Lung (tissue), 12 donors: ENCODE data around the gene RAPGEF1. TPM values are rescaled to one million over a fixed set of nuclear protein-coding genes. Genes with fewer than 3 reads are reported as not detected.

ENCODE experiments used
- ATAC-seq: fragments of 200-7000 bp; cut with Tn5 transposase; one replicate; pipeline ENCODE4 v1.9.1; 2020; ENCODE audit warnings: moderate number of reproducible peaks; ENCODE audit not compliant: insufficient read depth, low FRiP score
- DNase-seq, 3 donors: peaks; one replicate each; pipeline ENCODE4 v3.0.0-alpha.2; 2013 to 2017
- H3K27ac ChIP-seq, 2 donors: one replicate each; pipeline ENCODE4 v1.5.1; 2013; ENCODE audit warnings: mild to moderate bottlenecking in 2 of 2, moderate library complexity in 2 of 2, control low read depth in 1 of 2, inconsistent platforms in 1 of 2, low read depth in 1 of 2, low read length in 1 of 2
- H3K27me3 ChIP-seq, 3 donors: one replicate each; pipeline ENCODE4 v1.5.1; 2013; ENCODE audit warnings: low read length in 2 of 3; ENCODE audit not compliant: control insufficient read depth in 3 of 3, insufficient read depth in 3 of 3
- H3K36me3 ChIP-seq, 4 donors: one replicate each; pipeline ENCODE4 v1.5.1; 2013; ENCODE audit warnings: low read length in 4 of 4, mild to moderate bottlenecking in 1 of 4, moderate library complexity in 1 of 4; ENCODE audit not compliant: control insufficient read depth in 4 of 4, insufficient read depth in 4 of 4
- H3K4me1 ChIP-seq, 5 donors: one replicate each; pipeline ENCODE4 v1.5.1; 2013; ENCODE audit warnings: low read length in 5 of 5, mild to moderate bottlenecking in 2 of 5, moderate library complexity in 1 of 5; ENCODE audit not compliant: control insufficient read depth in 5 of 5, insufficient read depth in 5 of 5
- H3K4me3 ChIP-seq: one replicate; pipeline ENCODE4 v1.5.1; 2013; ENCODE audit warnings: mild to moderate bottlenecking, control low read depth, moderate library complexity
- H3K9ac ChIP-seq, 2 donors: one replicate each; pipeline ENCODE4 v1.5.1; 2013; ENCODE audit warnings: low read length in 2 of 2, control low read depth in 1 of 2; ENCODE audit not compliant: insufficient read depth in 1 of 2
- H3K9me3 ChIP-seq, 4 donors: one replicate each; pipeline ENCODE4 v1.5.1; 2013; ENCODE audit warnings: low read length in 3 of 4, mild to moderate bottlenecking in 1 of 4, moderate library complexity in 1 of 4; ENCODE audit not compliant: control insufficient read depth in 4 of 4, insufficient read depth in 3 of 4
- CTCF ChIP-seq: IDR thresholded peaks from 2 replicates; pipeline ENCODE4 v1.5.1; 2012; ENCODE audit warnings: mild to moderate bottlenecking; ENCODE audit errors: control extremely low read depth, extremely low read depth
- WGBS, 2 donors: extraction: QIAGEN DNeasy Blood & Tissue Kit; methylation state at CpG; one replicate each; pipeline ENCODE4 v1.1.7; 2013; 5-methylcytosine and 5-hydroxymethylcytosine counted together
- polyA plus RNA-seq, 2 donors: library from polyadenylated mRNA; stranded (reverse); fragments of 200-250 nt; gene quantifications; one replicate each; pipeline ENCODE4 v1.2.1, GENCODE V29; 2013
- total RNA-seq, 2 donors: library from RNA; depleted of rRNA in 1 of 2; stranded (reverse); fragments of >200 nt in 1 of 2; gene quantifications; one replicate each; pipeline ENCODE4 v1.2.1, GENCODE V29; 2014 to 2021
- donor health status: control.
- donor health status: control.
- donor health status: Bipolar disorder and iron deficiency.
- donor health status: healthy.
- donor health status: DM: yes; HTN: yes; CAD: no.

The RAPGEF1 gene
- total and polyA plus RNA-seq, 4 donors: 38.9 to 134 (median 55.1) TPM

- ATAC-seq: peak; percentile 37
- H3K9ac ChIP-seq: peak overlapping the region in 1 of 2 donors; percentile 7
Observed at GRCh38 chr9:131732061-131732526, 7.8 kb downstream of the RAPGEF1 start.

GRCh38 chr9:131731644-131732043 is 8.2 kb downstream of the RAPGEF1 start:
- H3K9ac ChIP-seq: peak overlapping the region in 1 of 2 donors; percentile 7
- no peak for TF ChIP-seq CTCF
- no peak for ATAC-seq

More at GRCh38 chr9:131732061-131732526, 7.8 kb downstream of the RAPGEF1 start:
- Histone ChIP-seq H3K36me3 (no peaks in the 10 kb centered on the region), H3K27me3 (no peaks in the 10 kb centered on the region), H3K4me3 (no peak overlapping the region), H3K27ac (peak overlapping the region; percentile 27 to 88), H3K4me1 (peaks cover 21 to 54% (median 48%) of the 10 kb centered on the region in 5 donors), H3K9me3 (no peaks in the 10 kb centered on the region)
- WGBS, 2 donors: 49 to 60% methylated on average over 8 of the region's 8 CpGs
- peak in 2 of 3 donors; percentile 35 to 38 for DNase-seq
- no peak for TF ChIP-seq CTCF

GRCh38 chr9:131731237-131731636 is 8.6 kb downstream of the RAPGEF1 start:
- TF ChIP-seq CTCF: no peak
- H3K36me3 ChIP-seq: no peaks in the 10 kb centered on the region
- H3K4me3 ChIP-seq: no peak overlapping the region
- H3K4me1 ChIP-seq: peaks cover 18 to 48% (median 45%) of the 10 kb centered on the region in 5 donors
- ATAC-seq (no peak), DNase-seq (no peak)
- no peaks in the 10 kb centered on the region for H3K9me3 ChIP-seq
- whole genome bisulfite sequencing, 2 donors: 56 to 73% methylated on average over 7 of the region's 7 CpGs
- H3K27me3 ChIP-seq: no peaks in the 10 kb centered on the region
- no peak overlapping the region for H3K9ac ChIP-seq
- peak overlapping the region in 1 of 2 donors; percentile 88 for H3K27ac ChIP-seq

More at GRCh38 chr9:131731644-131732043, 8.2 kb downstream of the RAPGEF1 start:
- Histone ChIP-seq H3K4me3 (no peak overlapping the region), H3K9me3 (no peaks in the 10 kb centered on the region), H3K36me3 (no peaks in the 10 kb centered on the region), H3K27me3 (no peaks in the 10 kb centered on the region), H3K27ac (peak overlapping the region in 1 of 2 donors; percentile 88), H3K4me1 (peaks cover 18 to 50% (median 45%) of the 10 kb centered on the region in 5 donors)
- no peak for DNase-seq
- WGBS, 2 donors: 49 to 52% methylated on average over 5 of the region's 5 CpGs

GRCh38 chr9:131728961-131729360 is 10.9 kb downstream of the RAPGEF1 start:
- Histone ChIP-seq H3K36me3 (no peaks in the 10 kb centered on the region), H3K27ac (peak overlapping the region in 1 of 2 donors; percentile 79), H3K9ac (no peak overlapping the region), H3K4me1 (peaks cover 14 to 50% (median 32%) of the 10 kb centered on the region in 5 donors), H3K9me3 (no peaks in the 10 kb centered on the region), H3K27me3 (no peaks in the 10 kb centered on the region), H3K4me3 (no peak overlapping the region)
- no peak for TF ChIP-seq CTCF
- ATAC-seq (no peak), DNase-seq (no peak)
- WGBS, 2 donors: 22 to 37% methylated on average over 3 of the region's 3 CpGs
